Keratinocyte (primary cell): ENCODE data around the gene DAPP1.

Source experiments
- CTCF ChIP-seq, 3 experiments: IDR thresholded peaks in 1 of 3; conservative IDR thresholded peaks in 1 of 3; optimal IDR thresholded peaks in 1 of 3; 2 replicates in 2 of 3; 3 replicates in 1 of 3; pipeline versions ENCODE3 to v1.5.1; 2011; ENCODE audit warnings: low read length in 3 of 3, mild to moderate bottlenecking in 3 of 3, moderate library complexity in 2 of 3, control low read depth in 1 of 3, inconsistent platforms in 1 of 3; ENCODE audit not compliant: insufficient read depth in 2 of 3; ENCODE audit errors: extremely low read depth in 1 of 3
- EZH2 ChIP-seq: IDR thresholded peaks from one replicate; pipeline ENCODE4 v1.6.1; 2012; ENCODE audit warnings: inconsistent platforms, mild to moderate bottlenecking, low read length, moderate library complexity

DNA sequence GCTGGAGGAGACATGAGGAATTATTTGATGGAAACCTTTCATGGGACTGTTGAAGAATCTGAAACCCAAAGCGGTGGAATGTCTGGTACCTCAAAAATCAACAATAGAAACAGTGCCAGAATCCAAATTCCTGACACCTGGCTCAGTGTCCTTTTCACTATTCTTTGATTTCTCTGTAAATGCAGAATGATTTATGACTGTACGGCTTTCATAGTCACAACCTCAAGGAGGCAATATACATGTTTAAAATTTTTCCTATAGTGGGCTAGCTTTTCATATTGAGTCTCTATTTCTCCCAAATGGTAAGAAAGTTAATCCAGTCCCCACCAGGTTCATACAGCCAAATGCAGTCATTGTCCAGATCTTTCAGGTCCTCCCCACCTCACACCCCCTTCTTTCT, 19.3 kb downstream of the DAPP1 start:
- TF ChIP-seq CTCF (optimal IDR thresholded peaks at IDR 0.05 in 1 of 3, IDR thresholded peaks at IDR 0.05 in 1 of 3, conservative IDR thresholded peaks at IDR 0.05 in 1 of 3; ENCODE audit: extremely low read depth in 1 of 3, insufficient read depth in 2 of 3, low read length in 3 of 3): no peak
- no peak for TF ChIP-seq EZH2
